Measurements from ENCODE around the gene PYM1. TPM values are rescaled to one million over a fixed set of nuclear protein-coding genes. Genes with fewer than 3 reads are reported as not detected.

The PYM1 gene
- total and polyA plus RNA-seq, 2 of the 13 experiments (the other 11 are each of a cell fraction or from before 2014, with no cell fraction given), result 44.0 to 51.8 TPM

DNA sequence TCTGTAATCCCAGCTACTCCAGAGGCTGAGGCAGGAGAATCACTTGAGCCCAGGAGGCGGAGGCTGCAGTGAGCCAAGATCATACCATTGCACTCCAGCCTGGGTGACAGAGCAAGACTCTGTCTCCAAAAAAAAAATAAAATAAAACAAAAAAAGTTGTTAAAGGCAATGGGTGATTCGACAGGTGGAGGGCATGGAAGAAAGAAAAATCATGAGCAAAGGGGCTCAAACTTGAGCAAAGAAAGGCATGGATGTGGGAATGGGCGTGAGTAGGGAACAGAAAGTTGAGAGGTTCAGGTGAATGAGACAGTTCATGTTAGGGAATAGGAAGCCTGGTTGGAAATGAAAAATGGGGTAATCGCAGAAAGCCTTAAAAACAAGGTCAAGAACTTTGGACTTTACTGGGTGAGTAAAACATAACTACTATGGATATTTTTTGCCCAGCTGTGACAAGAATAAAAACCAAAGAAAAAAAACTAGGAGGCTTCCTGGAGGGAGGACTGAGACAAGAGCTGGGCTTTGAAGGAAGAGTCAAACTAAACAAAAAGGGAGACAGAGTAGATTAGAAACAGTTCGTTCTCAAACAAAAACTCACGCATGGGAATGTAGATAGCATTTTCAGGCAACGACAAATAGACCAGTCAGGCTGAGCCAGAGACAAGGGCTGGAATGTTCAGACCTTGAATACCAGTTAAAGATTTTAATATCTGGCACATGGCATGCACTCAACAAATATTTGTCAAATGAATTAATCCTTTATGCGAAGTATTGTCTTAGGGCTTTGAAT lies 18.8 kb downstream of the PYM1 start (continued):
- TF ChIP-seq MYPOP (CRISPR knock-in tag; IDR thresholded peaks at IDR 0.05) (no peak), ZNF260 (CRISPR knock-in tag; IDR thresholded peaks at IDR 0.05; ENCODE audit: borderline replicate concordance, low read depth) (no peak), ZNF652 (CRISPR knock-in tag; IDR thresholded peaks at IDR 0.05; ENCODE audit: borderline replicate concordance, low read depth) (no peak), MLLT10 (CRISPR knock-in tag; IDR thresholded peaks at IDR 0.05) (no peak), ELF3 (CRISPR knock-in tag; IDR thresholded peaks at IDR 0.05) (peak; percentile 34; the same call in 1 of the 2 replicates), ZNF781 (CRISPR knock-in tag; IDR thresholded peaks at IDR 0.05; ENCODE audit: borderline replicate concordance, not compliant biosample characterization) (no peak), ZNF274 (CRISPR knock-in tag; IDR thresholded peaks at IDR 0.05) (no peak), ZNF263 (CRISPR knock-in tag; IDR thresholded peaks at IDR 0.05) (peak; percentile 85), MLX (CRISPR knock-in tag; IDR thresholded peaks at IDR 0.05) (no peak), ZNF207 (IDR thresholded peaks at IDR 0.05; ENCODE audit: borderline replicate concordance) (no peak), NR1H2 (CRISPR knock-in tag; IDR thresholded peaks at IDR 0.05; ENCODE audit: borderline replicate concordance, low read depth) (no peak), DMAP1 (CRISPR knock-in tag; IDR thresholded peaks at IDR 0.05) (no peak), NCOA2 (CRISPR knock-in tag; IDR thresholded peaks at IDR 0.05) (peak; percentile 46), PAXIP1 (CRISPR knock-in tag; conservative IDR thresholded peaks at IDR 0.05) (peak; percentile 52), ZFP36L2 (CRISPR knock-in tag; IDR thresholded peaks at IDR 0.05) (no peak), FOXK2 (IDR thresholded peaks at IDR 0.05) (no peak), MED1 (CRISPR knock-in tag; IDR thresholded peaks at IDR 0.05) (no peak), TAF15 (IDR thresholded peaks at IDR 0.05; ENCODE audit: low read depth, low read length, poor library complexity, severe bottlenecking) (no peak)
- TF ChIP-seq, protein P1, sequence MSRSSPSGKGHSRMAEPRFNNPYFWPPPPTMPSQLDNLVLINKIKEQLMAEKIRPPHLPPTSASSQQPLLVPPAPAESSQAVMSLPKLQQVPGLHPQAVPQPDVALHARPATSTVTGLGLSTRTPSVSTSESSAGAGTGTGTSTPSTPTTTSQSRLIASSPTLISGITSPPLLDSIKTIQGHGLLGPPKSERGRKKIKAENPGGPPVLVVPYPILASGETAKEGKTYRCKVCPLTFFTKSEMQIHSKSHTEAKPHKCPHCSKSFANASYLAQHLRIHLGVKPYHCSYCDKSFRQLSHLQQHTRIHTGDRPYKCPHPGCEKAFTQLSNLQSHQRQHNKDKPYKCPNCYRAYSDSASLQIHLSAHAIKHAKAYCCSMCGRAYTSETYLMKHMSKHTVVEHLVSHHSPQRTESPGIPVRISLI (CRISPR knock-in tag; IDR thresholded peaks at IDR 0.05; ENCODE audit: borderline replicate concordance), result peak; percentile 70; the same call in 1 of the 2 replicates
- TF ChIP-seq, protein P2, sequence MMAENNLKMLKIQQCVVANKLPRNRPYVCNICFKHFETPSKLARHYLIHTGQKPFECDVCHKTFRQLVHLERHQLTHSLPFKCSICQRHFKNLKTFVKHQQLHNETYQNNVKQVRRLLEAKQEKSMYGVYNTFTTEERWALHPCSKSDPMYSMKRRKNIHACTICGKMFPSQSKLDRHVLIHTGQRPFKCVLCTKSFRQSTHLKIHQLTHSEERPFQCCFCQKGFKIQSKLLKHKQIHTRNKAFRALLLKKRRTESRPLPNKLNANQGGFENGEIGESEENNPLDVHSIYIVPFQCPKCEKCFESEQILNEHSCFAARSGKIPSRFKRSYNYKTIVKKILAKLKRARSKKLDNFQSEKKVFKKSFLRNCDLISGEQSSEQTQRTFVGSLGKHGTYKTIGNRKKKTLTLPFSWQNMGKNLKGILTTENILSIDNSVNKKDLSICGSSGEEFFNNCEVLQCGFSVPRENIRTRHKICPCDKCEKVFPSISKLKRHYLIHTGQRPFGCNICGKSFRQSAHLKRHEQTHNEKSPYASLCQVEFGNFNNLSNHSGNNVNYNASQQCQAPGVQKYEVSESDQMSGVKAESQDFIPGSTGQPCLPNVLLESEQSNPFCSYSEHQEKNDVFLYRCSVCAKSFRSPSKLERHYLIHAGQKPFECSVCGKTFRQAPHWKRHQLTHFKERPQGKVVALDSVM (CRISPR knock-in tag; IDR thresholded peaks at IDR 0.05), result peak; percentile 56; the same call in 1 of the 2 replicates
- TF ChIP-seq, protein P3, sequence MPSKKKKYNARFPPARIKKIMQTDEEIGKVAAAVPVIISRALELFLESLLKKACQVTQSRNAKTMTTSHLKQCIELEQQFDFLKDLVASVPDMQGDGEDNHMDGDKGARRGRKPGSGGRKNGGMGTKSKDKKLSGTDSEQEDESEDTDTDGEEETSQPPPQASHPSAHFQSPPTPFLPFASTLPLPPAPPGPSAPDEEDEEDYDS (CRISPR knock-in tag; IDR thresholded peaks at IDR 0.05), result 0 out of 2 replicates have a peak, but pooled peaks have one; percentile 23

Data from HepG2 (cell line).